HCT116 (cell line): ENCODE measurements around the gene ADAMTS6. TPM values are rescaled to one million over a fixed set of nuclear protein-coding genes. Genes with fewer than 3 reads are reported as not detected.

ENCODE experiments used
- ATAC-seq: fragments of 200-7000 bp; cut with Tn5 transposase; 2 replicates; pipeline ENCODE4 v1.9.1; 2020; ENCODE audit warnings: mild to moderate bottlenecking, moderate library complexity
- BruUV-seq: library from RNA; stranded (reverse); fragments of 400-500 nt; replicated peaks from 2 replicates; lab custom pipeline; 2021; lab: Mats Ljungman, UMichigan
- CTCF ChIA-PET: fragments of 300-600 bp; sonication (Branson Sonifier 250); formaldehyde crosslinking; loops from one replicate; lab custom pipeline; 2021; ENCODE audit warnings: antibody characterized with exemption; lab: Charles Lee
- POLR2A ChIA-PET: fragments of 300-600, 350-600 bp; sonication (Branson Sonifier 250); formaldehyde crosslinking; loops from one replicate; lab custom pipeline; 2021; ENCODE audit warnings: antibody characterized with exemption; lab: Charles Lee
- RAD21 ChIA-PET, 2 experiments: fragments of 300-600 bp; sonication (Branson Sonifier 250); formaldehyde crosslinking; loops; one replicate each; lab custom pipeline; 2023; ENCODE audit warnings: low total read pairs in 2 of 2; ENCODE audit not compliant: uncharacterized antibody in 2 of 2, unreplicated experiment in 2 of 2, low non-redundant PET in 1 of 2; lab: Charles Lee
- DNase-seq: peaks from one replicate; pipeline ENCODE4 v3.0.0-alpha.2; 2010; ENCODE audit warnings: low read depth, low spot score
- H2AFZ ChIP-seq: fragments of 200-600 bp; shearing (Covaris generic), sonication (generic); 2 replicates; pipeline ENCODE4 v1.6.1; 2017; ENCODE audit warnings: low read depth, mixed run types, mixed read lengths, antibody characterized with exemption, low read length; ENCODE audit not compliant: poor library complexity, severe bottlenecking
- H3K27ac ChIP-seq: 2 replicates; pipeline ENCODE4 v1.5.1; 2012; ENCODE audit warnings: low read depth, low read length
- H3K27me3 ChIP-seq: fragments of 200-600 bp; sonication (generic); 2 replicates; pipeline ENCODE4 v1.6.1; 2016; ENCODE audit warnings: mixed run types, low read length, mixed read lengths; ENCODE audit not compliant: insufficient read depth
- H3K36me3 ChIP-seq, 2 experiments: fragments of 200-500 bp in 1 of 2; fragments of 200-600 bp in 1 of 2; sonication (Bioruptor generic) in 1 of 2; sonication (generic) in 1 of 2; 2 replicates each; pipeline versions ENCODE4 v1.5.1 to v1.6.1; 2014 to 2016; ENCODE audit warnings: low read length in 2 of 2, inconsistent platforms in 1 of 2, mixed read lengths in 1 of 2, mixed run types in 1 of 2; ENCODE audit not compliant: insufficient read depth in 2 of 2, control insufficient read depth in 1 of 2
- H3K4me1 ChIP-seq, 2 experiments: fragments of 200-600 bp in 1 of 2; sonication (generic) in 1 of 2; 2 replicates each; pipeline versions ENCODE4 v1.5.1 to v1.6.1; 2012 to 2017; ENCODE audit warnings: low read length in 2 of 2, inconsistent platforms in 1 of 2, mild to moderate bottlenecking in 1 of 2, mixed read lengths in 1 of 2, mixed run types in 1 of 2, moderate library complexity in 1 of 2; ENCODE audit not compliant: insufficient read depth in 2 of 2, control insufficient read depth in 1 of 2
- H3K4me2 ChIP-seq: fragments of 200-600 bp; sonication (generic); 2 replicates; pipeline ENCODE4 v1.6.1; 2017; ENCODE audit warnings: mixed run types, low read length, mixed read lengths
- H3K4me3 ChIP-seq, 2 experiments: fragments of 200-600 bp in 1 of 2; sonication (generic) in 1 of 2; replicated peaks in 1 of 2; 2 replicates each; pipeline ENCODE4 v1.5.1; 2011 to 2016; ENCODE audit warnings: low read length in 2 of 2, control low read depth in 1 of 2, low read depth in 1 of 2, mild to moderate bottlenecking in 1 of 2, mixed read lengths in 1 of 2, mixed run types in 1 of 2
- H3K79me2 ChIP-seq: fragments of 200-600 bp; sonication (generic); 2 replicates; pipeline ENCODE4 v1.6.1; 2017; ENCODE audit warnings: mild to moderate bottlenecking, mixed run types, low read length, moderate library complexity, mixed read lengths; ENCODE audit not compliant: insufficient read depth
- H3K9ac ChIP-seq: fragments of 200-600 bp; sonication (generic); 2 replicates; pipeline ENCODE4 v1.6.1; 2016; ENCODE audit warnings: low read length, mixed read lengths
- H3K9me2 ChIP-seq: fragments of 200-600 bp; sonication (generic), shearing (Covaris generic); 2 replicates; pipeline ENCODE4 v1.6.1; 2017; ENCODE audit warnings: mixed run types, mild to moderate bottlenecking, moderate library complexity; ENCODE audit not compliant: insufficient read depth
- H3K9me3 ChIP-seq, 2 experiments: fragments of 200-500 bp in 1 of 2; fragments of 200-600 bp in 1 of 2; sonication (Bioruptor generic) in 1 of 2; sonication (generic) in 1 of 2; 2 replicates each; pipeline ENCODE4 v1.6.1; 2014 to 2017; ENCODE audit warnings: low read length in 2 of 2, mixed read lengths in 2 of 2, inconsistent platforms in 1 of 2, low read depth in 1 of 2, mild to moderate bottlenecking in 1 of 2, mixed run types in 1 of 2, moderate library complexity in 1 of 2; ENCODE audit not compliant: control insufficient read depth in 1 of 2, insufficient read depth in 1 of 2
- H4K20me1 ChIP-seq: fragments of 200-600 bp; sonication (generic), shearing (Covaris generic); 2 replicates; pipeline ENCODE4 v1.6.1; 2017; ENCODE audit warnings: mixed run types, mild to moderate bottlenecking, moderate library complexity; ENCODE audit not compliant: insufficient read depth
- ATF3 ChIP-seq: IDR thresholded peaks from 2 replicates; pipeline ENCODE4 v1.6.1; 2012
- CEBPB ChIP-seq: IDR thresholded peaks from 2 replicates; pipeline ENCODE4 v1.6.1; 2012; ENCODE audit warnings: low read depth
- CTCF ChIP-seq, 3 experiments: fragments of 200-600 bp in 1 of 3; sonication (generic) in 1 of 3; IDR thresholded peaks in 2 of 3; conservative IDR thresholded peaks in 1 of 3; 2 replicates each; pipeline ENCODE4 v1.5.1; 2012 to 2017; ENCODE audit warnings: low read depth in 2 of 3, low read length in 2 of 3, antibody characterized with exemption in 1 of 3, borderline replicate concordance in 1 of 3, control low read depth in 1 of 3, mild to moderate bottlenecking in 1 of 3, mixed read lengths in 1 of 3, mixed run types in 1 of 3, moderate library complexity in 1 of 3; ENCODE audit not compliant: insufficient read depth in 1 of 3
- EZH2 ChIP-seq: fragments of 200-600 bp; sonication (generic); IDR thresholded peaks from 2 replicates; pipeline ENCODE4 v1.6.1; 2017; ENCODE audit warnings: antibody characterized with exemption, mixed run types
- JUND ChIP-seq: IDR thresholded peaks from 2 replicates; pipeline ENCODE4 v1.6.1; 2012
- MAX ChIP-seq: IDR thresholded peaks from 2 replicates; pipeline ENCODE4 v1.6.1; 2012
- RAD21 ChIP-seq: IDR thresholded peaks from 2 replicates; pipeline ENCODE4 v1.6.1; 2012; ENCODE audit warnings: low read depth, mild to moderate bottlenecking
- REST ChIP-seq: IDR thresholded peaks from 2 replicates; pipeline ENCODE4 v1.6.1; 2012; ENCODE audit warnings: low read depth
- YY1 ChIP-seq: IDR thresholded peaks from 2 replicates; pipeline ENCODE4 v1.6.1; 2011; ENCODE audit warnings: low read length, low read depth, moderate library complexity, mild to moderate bottlenecking; ENCODE audit not compliant: insufficient replicate concordance; ENCODE audit errors: extremely low read depth
- ZBTB33 ChIP-seq: IDR thresholded peaks from 2 replicates; pipeline ENCODE4 v1.6.1; 2011; ENCODE audit warnings: mild to moderate bottlenecking, low read length, moderate library complexity; ENCODE audit not compliant: insufficient replicate concordance; ENCODE audit errors: extremely low read depth
- intact Hi-C: fragments of 100-400 bp; cut with micrococcal nuclease; formaldehyde crosslinking; loops from 2 replicates; pipeline ENCODE4 v1.10.0; 2022
- total RNA-seq: library from RNA; stranded (reverse); gene quantifications from one replicate; pipeline ENCODE4 v1.2.1, GENCODE V29; 2021; ENCODE audit not compliant: unreplicated experiment

The ADAMTS6 gene
- total RNA-seq, 1 experiment from 2014 or later: 0.93 TPM

GRCh38 chr5:65461490-65461889, 20.2 kb downstream of the ADAMTS6 start:
- Histone ChIP-seq H3K27me3 (no peaks in the 10 kb centered on the region), H2AFZ (no peak overlapping the region), H3K4me3 (no peak overlapping the region), H3K9me3 (no peaks in the 10 kb centered on the region), H3K9me2 (no peaks in the 10 kb centered on the region), H3K9ac (no peak overlapping the region), H3K36me3 (no peaks in the 10 kb centered on the region), H3K4me2 (no peak overlapping the region), H3K79me2 (no peaks in the 10 kb centered on the region), H3K4me1 (no peaks in the 10 kb centered on the region), H3K27ac (no peak overlapping the region), H4K20me1 (no peaks in the 10 kb centered on the region)
- POLR2A ChIA-PET: no interaction called here
- intact Hi-C loops: no loop called here
- no TSS peak for BruUV-seq
- CTCF ChIA-PET: no interaction called here
- no peak for DNase-seq
- TF ChIP-seq RAD21: no peak
- no peak for TF ChIP-seq REST
- TF ChIP-seq JUND: no peak
- ATAC-seq: no peak
- RAD21 ChIA-PET: no interaction called here

GRCh38 chr5:65459995-65460394, 21.7 kb downstream of the ADAMTS6 start:
- ChIA-PET POLR2A (no interaction called here), RAD21 (no interaction called here), CTCF (interaction anchor here (1.5 kb wide), 1 partner anchor 8 kb away, joined by 3 read pairs; no protein-coding TSS in a partner anchor)
- Histone ChIP-seq H3K4me2 (no peak overlapping the region), H3K4me1 (no peaks in the 10 kb centered on the region), H3K9me2 (no peaks in the 10 kb centered on the region), H3K9me3 (no peaks in the 10 kb centered on the region), H3K36me3 (no peaks in the 10 kb centered on the region), H3K27me3 (no peaks in the 10 kb centered on the region), H2AFZ (no peak overlapping the region), H3K79me2 (no peaks in the 10 kb centered on the region), H4K20me1 (no peaks in the 10 kb centered on the region), H3K4me3 (no peak overlapping the region), H3K9ac (no peak overlapping the region), H3K27ac (no peak overlapping the region)
- no TSS peak for BruUV-seq
- no peak for DNase-seq
- no peak for ATAC-seq
- intact Hi-C loops: no loop called here
- TF ChIP-seq CTCF (IDR thresholded peaks at IDR 0.05 in 2 of 3, conservative IDR thresholded peaks at IDR 0.05 in 1 of 3; ENCODE audit: borderline replicate concordance in 1 of 3, insufficient read depth in 1 of 3, low read depth in 2 of 3, low read length in 2 of 3) (no peak), JUND (no peak), EZH2 (no peak), RAD21 (no peak), ZBTB33 (no peak), YY1 (no peak), ATF3 (no peak), CEBPB (no peak), MAX (no peak)
